ENCODE data around the gene FBXW8. TPM values are rescaled to one million over a fixed set of nuclear protein-coding genes. Genes with fewer than 3 reads are reported as not detected.
A peak's percentile ranks its signal among the peaks of the same experiment; 100 is the strongest.

Gene FBXW8
- total RNA-seq, 4 donors from 2014 or later: 4.2 to 5.6 (median 4.7) TPM

GRCh38 chr12:117046425-117046824 lies 135.7 kb downstream of the FBXW8 start:
- no peak for DNase-seq
- in situ Hi-C loops (cut with MboI; ENCODE audit: low sequenced_read_pairs in 4 of 4): no loop called here
- H3K4me1 ChIP-seq: no peaks in the 10 kb centered on the region

GRCh38 chr12:117046861-117047530 lies 136.2 kb downstream of the FBXW8 start:
- no peaks in the 10 kb centered on the region for H3K4me1 ChIP-seq
- intact Hi-C loops (cut with DNase I; ENCODE audit: low total_unique reads): no loop called here
- DNase-seq (no peak), ATAC-seq (no peak)
- TF ChIP-seq POLR2A (IDR thresholded peaks at IDR 0.05): no peak
- TF ChIP-seq CTCF (IDR thresholded peaks at IDR 0.05 in 4 of 5, conservative IDR thresholded peaks at IDR 0.05 in 1 of 5): no peak
- no peak overlapping the region for H3K4me3 ChIP-seq
- no peaks in the 10 kb centered on the region for H3K36me3 ChIP-seq
- H3K27ac ChIP-seq: no peak overlapping the region
- in situ Hi-C loops (cut with MboI; ENCODE audit: low sequenced_read_pairs in 4 of 4): no loop called here
- H3K27me3 ChIP-seq: no peaks in the 10 kb centered on the region
- H3K9me3 ChIP-seq: no peaks in the 10 kb centered on the region

More at GRCh38 chr12:117046425-117046824, 135.7 kb downstream of the FBXW8 start:
- intact Hi-C loops (cut with DNase I; ENCODE audit: low total_unique reads): no loop called here
- Histone ChIP-seq H3K9me3 (no peaks in the 10 kb centered on the region), H3K36me3 (no peaks in the 10 kb centered on the region), H3K27me3 (no peaks in the 10 kb centered on the region), H3K27ac (peak overlapping the region in 1 of 4 donors; percentile 23), H3K4me3 (no peak overlapping the region)
- ATAC-seq: no peak
- TF ChIP-seq CTCF (IDR thresholded peaks at IDR 0.05 in 4 of 5, conservative IDR thresholded peaks at IDR 0.05 in 1 of 5) (no peak), POLR2A (IDR thresholded peaks at IDR 0.05) (no peak)

- Histone ChIP-seq H3K27me3 (no peaks in the 10 kb centered on the region), H3K4me1 (no peaks in the 10 kb centered on the region), H3K9me3 (no peaks in the 10 kb centered on the region), H3K27ac (peak overlapping the region in 3 of 4 donors; percentile 1 to 52 (median 45)), H3K4me3 (no peak overlapping the region), H3K36me3 (no peaks in the 10 kb centered on the region)
- DNase-seq (no peak), ATAC-seq (peak; percentile 23 to 27)
- TF ChIP-seq CTCF (IDR thresholded peaks at IDR 0.05 in 4 of 5, conservative IDR thresholded peaks at IDR 0.05 in 1 of 5) (no peak), POLR2A (IDR thresholded peaks at IDR 0.05) (no peak)
- in situ Hi-C loops (cut with MboI; ENCODE audit: low sequenced_read_pairs in 4 of 4): no loop called here
- intact Hi-C loops (cut with DNase I; ENCODE audit: low total_unique reads): no loop called here
Measured at GRCh38 chr12:117047810-117048584, 137.2 kb downstream of the FBXW8 start.

- Histone ChIP-seq H3K27ac (peak overlapping the region in 3 of 4 donors; percentile 1 to 52 (median 33)), H3K4me1 (no peaks in the 10 kb centered on the region), H3K27me3 (no peaks in the 10 kb centered on the region), H3K36me3 (no peaks in the 10 kb centered on the region), H3K9me3 (no peaks in the 10 kb centered on the region), H3K4me3 (no peak overlapping the region)
- TF ChIP-seq POLR2A (IDR thresholded peaks at IDR 0.05) (no peak), CTCF (IDR thresholded peaks at IDR 0.05 in 4 of 5, conservative IDR thresholded peaks at IDR 0.05 in 1 of 5) (no peak)
- ATAC-seq (no peak), DNase-seq (no peak)
- in situ Hi-C loops (cut with MboI; ENCODE audit: low sequenced_read_pairs in 4 of 4) (no loop called here), intact Hi-C loops (cut with DNase I; ENCODE audit: low total_unique reads) (no loop called here)
Measured at GRCh38 chr12:117048585-117048904, 137.8 kb downstream of the FBXW8 start.
